Keratinocyte (primary cell): Measurements from ENCODE around the gene DPF3.

Experiments
- CTCF ChIP-seq, 3 experiments: IDR thresholded peaks in 1 of 3; conservative IDR thresholded peaks in 1 of 3; optimal IDR thresholded peaks in 1 of 3; 2 replicates in 2 of 3; 3 replicates in 1 of 3; pipeline versions ENCODE3 to v1.5.1; 2011; ENCODE audit warnings: low read length in 3 of 3, mild to moderate bottlenecking in 3 of 3, moderate library complexity in 2 of 3, control low read depth in 1 of 3, inconsistent platforms in 1 of 3; ENCODE audit not compliant: insufficient read depth in 2 of 3; ENCODE audit errors: extremely low read depth in 1 of 3
- EZH2 ChIP-seq: IDR thresholded peaks from one replicate; pipeline ENCODE4 v1.6.1; 2012; ENCODE audit warnings: inconsistent platforms, mild to moderate bottlenecking, low read length, moderate library complexity

DNA sequence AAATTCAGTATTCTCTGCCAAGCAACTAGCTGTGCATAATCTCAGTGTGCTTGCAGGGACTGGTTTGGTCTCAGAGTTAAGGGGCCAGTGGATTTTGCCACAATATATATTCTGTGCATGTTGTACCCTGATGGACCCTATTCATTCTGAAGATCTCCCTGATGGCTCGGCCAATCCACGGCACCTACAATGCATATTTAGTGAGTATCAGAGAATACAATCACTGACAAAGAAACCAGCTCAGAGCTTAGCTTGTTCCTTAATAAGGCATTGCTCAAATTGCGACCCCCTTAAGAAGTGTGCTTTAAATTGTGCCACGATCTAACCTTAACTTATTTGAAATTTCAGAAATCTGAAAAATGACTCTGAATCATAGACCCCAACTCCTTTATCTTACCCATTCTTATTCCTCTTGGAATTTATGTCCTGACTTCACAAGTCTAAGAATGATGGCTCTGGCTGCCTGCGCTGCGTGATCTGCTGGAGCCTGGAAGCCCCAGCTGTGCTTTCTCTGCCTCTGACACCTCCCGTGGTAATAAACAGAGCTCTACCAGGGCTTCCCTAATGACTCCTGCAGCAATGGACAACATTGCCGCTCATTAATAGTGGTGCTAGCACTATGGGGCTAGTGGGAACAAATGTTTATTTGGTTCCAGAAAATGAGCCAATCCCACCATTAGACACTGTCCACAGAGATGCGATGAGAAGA lies 23.3 kb upstream of the DPF3 start:
- TF ChIP-seq EZH2 (no peak), CTCF (optimal IDR thresholded peaks at IDR 0.05 in 1 of 3, IDR thresholded peaks at IDR 0.05 in 1 of 3, conservative IDR thresholded peaks at IDR 0.05 in 1 of 3; ENCODE audit: extremely low read depth in 1 of 3, insufficient read depth in 2 of 3, low read length in 3 of 3) (no peak)
